Measurements from ENCODE around the gene PDE10A. TPM values are rescaled to one million over a fixed set of nuclear protein-coding genes. Genes with fewer than 3 reads are reported as not detected.

Gene PDE10A
- total RNA-seq: 1 to 10 TPM; 2.7 to 8.8 (median 7.0) TPM

GRCh38 chr6:165662749-165663376 lies at the start of gene PDE10A:
Gene PDE10A (minus strand): TSS chr6:165663241. CDS start chr6:165662811, 430 bp downstream.
- no peak for TF ChIP-seq CTCF (IDR thresholded peaks at IDR 0.05; ENCODE audit: low read depth)

GRCh38 chr6:165708985-165709576 lies 46.0 kb upstream of the PDE10A start:
- TF ChIP-seq CTCF (IDR thresholded peaks at IDR 0.05; ENCODE audit: low read depth): no peak

DNA sequence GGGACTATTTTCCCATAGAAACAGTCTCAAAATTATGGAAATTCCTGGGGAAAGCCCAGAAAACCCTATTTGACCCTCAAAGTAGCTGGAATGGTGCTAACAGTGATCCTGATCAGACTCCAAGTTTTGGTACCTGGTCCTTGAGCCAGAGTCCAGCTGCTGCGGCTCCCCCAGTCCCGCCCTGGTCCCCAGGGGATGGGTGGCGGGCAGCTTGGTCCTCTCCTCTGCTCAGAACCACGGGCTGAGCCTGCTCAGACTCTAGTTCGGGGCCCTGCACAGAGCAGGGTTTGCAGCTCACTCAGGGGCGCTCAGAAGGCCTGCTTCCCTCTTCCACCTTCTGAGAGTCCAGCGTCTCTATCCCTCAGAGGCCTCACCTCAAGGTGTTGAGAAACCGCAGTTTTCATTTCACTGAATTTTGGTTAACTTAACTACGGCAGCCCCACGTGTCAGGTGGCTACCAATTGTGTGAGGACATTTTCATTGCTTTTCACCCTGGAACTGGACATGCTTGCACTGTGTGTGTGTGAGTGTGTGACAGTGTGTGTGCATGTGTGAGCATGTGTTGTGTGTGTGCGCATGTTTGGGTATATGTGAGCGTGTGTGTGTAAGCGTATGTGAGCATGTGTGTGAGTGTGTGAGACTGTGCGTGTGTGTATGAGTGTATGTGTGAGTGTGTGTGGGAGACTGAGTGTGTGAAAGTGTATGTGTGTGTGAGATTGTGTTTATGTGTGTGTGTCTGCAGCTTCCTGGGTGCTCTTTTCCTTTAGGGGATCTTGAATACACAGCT lies 44.2 kb upstream of the PDE10A start:
- TF ChIP-seq CTCF (IDR thresholded peaks at IDR 0.05; ENCODE audit: low read depth): no peak

DNA sequence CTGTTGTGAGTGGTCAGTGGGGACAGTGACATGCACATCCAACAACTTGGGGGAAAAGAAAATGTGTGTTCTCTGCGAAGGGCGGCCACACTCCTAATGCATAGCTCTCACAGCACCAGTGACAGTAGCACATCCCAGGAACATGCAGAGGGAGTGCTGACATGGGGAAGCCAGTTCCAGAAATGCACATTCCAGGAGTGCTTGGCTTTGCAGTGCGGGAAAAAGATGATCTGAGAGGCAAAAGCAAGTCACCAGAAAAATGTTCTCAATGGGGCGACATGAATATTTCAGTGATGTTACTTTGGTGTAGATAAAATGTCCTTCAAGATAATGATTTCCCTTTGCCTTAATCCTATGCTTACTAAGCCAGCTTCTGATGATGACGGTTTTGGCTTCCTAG lies 42.9 kb upstream of the PDE10A start:
- no peak for TF ChIP-seq CTCF (IDR thresholded peaks at IDR 0.05; ENCODE audit: low read depth)

- no peak for TF ChIP-seq CTCF (IDR thresholded peaks at IDR 0.05; ENCODE audit: low read depth)
Measured at GRCh38 chr6:165704045-165704748, 41.2 kb upstream of the PDE10A start.

DNA sequence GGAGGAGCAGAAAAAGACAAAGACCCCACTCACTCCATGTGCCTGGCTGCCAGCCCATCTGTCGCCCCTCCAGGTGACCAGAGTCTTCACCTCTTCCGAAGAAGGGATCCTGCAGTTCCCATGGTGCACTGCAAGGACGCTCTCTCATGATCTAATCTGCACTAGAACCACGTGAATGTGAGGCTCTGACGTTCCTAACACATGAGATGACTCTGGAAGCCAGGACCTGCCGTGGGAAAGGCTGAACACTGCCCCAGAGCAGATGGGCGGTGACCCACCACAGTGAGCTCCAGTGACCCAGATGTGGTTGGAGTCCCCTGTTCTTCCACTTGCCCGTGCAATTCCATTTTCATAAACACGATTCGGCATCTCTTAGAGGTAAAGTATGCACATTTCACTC lies 39.6 kb upstream of the PDE10A start:
- no peak for TF ChIP-seq CTCF (IDR thresholded peaks at IDR 0.05; ENCODE audit: low read depth)

Data from subcutaneous adipose tissue (tissue), 4 donors.